ENCODE data around the gene NHS.

Gene NHS

GRCh38 chrX:17581641-17582040, 206.6 kb downstream of the NHS start:
- no peaks in the 10 kb centered on the region for H4K20me1 ChIP-seq (ENCODE audit: insufficient read depth, low read length)
- no peaks in the 10 kb centered on the region for H3K4me1 ChIP-seq (ENCODE audit: insufficient read depth, low read length)
- no peak overlapping the region for H3K4me2 ChIP-seq (ENCODE audit: insufficient read depth, low read length)
- no peaks in the 10 kb centered on the region for H3K79me2 ChIP-seq (ENCODE audit: insufficient read depth, low read length)
- H3K9me3 ChIP-seq (ENCODE audit: insufficient read depth, low read length, severe bottlenecking): no peaks in the 10 kb centered on the region
- DNase-seq: no peak
- H3K27me3 ChIP-seq (ENCODE audit: insufficient read depth, low read length, poor library complexity): no peaks in the 10 kb centered on the region
- no peaks in the 10 kb centered on the region for H3K36me3 ChIP-seq (ENCODE audit: insufficient read depth, low read length)
- H3K9ac ChIP-seq (ENCODE audit: low read depth, low read length): no peak overlapping the region
- no peak overlapping the region for H3K4me3 ChIP-seq (ENCODE audit: low read depth in 1 of 2, low read length in 2 of 2)
- H2AFZ ChIP-seq (ENCODE audit: low read depth, low read length): no peak overlapping the region
- ATAC-seq (ENCODE audit: insufficient read depth, low read depth): no peak
- no peak overlapping the region for H3K27ac ChIP-seq (ENCODE audit: low read length)
- TF ChIP-seq EZH2 (IDR thresholded peaks at IDR 0.05; ENCODE audit: borderline replicate concordance, low read depth, low read length, severe bottlenecking) (no peak), CTCF (IDR thresholded peaks at IDR 0.05; ENCODE audit: borderline replicate concordance, extremely low read depth, low read length, poor library complexity, severe bottlenecking) (no peak)

- Histone ChIP-seq H4K20me1 (ENCODE audit: insufficient read depth, low read length) (no peaks in the 10 kb centered on the region), H3K36me3 (ENCODE audit: insufficient read depth, low read length) (no peaks in the 10 kb centered on the region), H3K9ac (ENCODE audit: low read depth, low read length) (no peak overlapping the region), H3K4me3 (ENCODE audit: low read depth in 1 of 2, low read length in 2 of 2) (no peak overlapping the region), H3K79me2 (ENCODE audit: insufficient read depth, low read length) (no peaks in the 10 kb centered on the region), H3K27me3 (ENCODE audit: insufficient read depth, low read length, poor library complexity) (no peaks in the 10 kb centered on the region), H3K4me1 (ENCODE audit: insufficient read depth, low read length) (no peaks in the 10 kb centered on the region), H3K27ac (ENCODE audit: low read length) (no peak overlapping the region), H3K4me2 (ENCODE audit: insufficient read depth, low read length) (no peak overlapping the region), H3K9me3 (ENCODE audit: insufficient read depth, low read length, severe bottlenecking) (no peaks in the 10 kb centered on the region), H2AFZ (ENCODE audit: low read depth, low read length) (no peak overlapping the region)
- no peak for TF ChIP-seq CTCF (IDR thresholded peaks at IDR 0.05; ENCODE audit: borderline replicate concordance, extremely low read depth, low read length, poor library complexity, severe bottlenecking)
- TF ChIP-seq EZH2 (IDR thresholded peaks at IDR 0.05; ENCODE audit: borderline replicate concordance, low read depth, low read length, severe bottlenecking): no peak
- DNase-seq (no peak), ATAC-seq (ENCODE audit: insufficient read depth, low read depth) (no peak)
Measured at GRCh38 chrX:17584248-17584681, 209.3 kb downstream of the NHS start.

- H3K4me3 ChIP-seq (ENCODE audit: low read depth in 1 of 2, low read length in 2 of 2): no peak overlapping the region
- no peak overlapping the region for H3K4me2 ChIP-seq (ENCODE audit: insufficient read depth, low read length)
- H3K27me3 ChIP-seq (ENCODE audit: insufficient read depth, low read length, poor library complexity): no peaks in the 10 kb centered on the region
Measured at GRCh38 chrX:17585006-17585405, 210.0 kb downstream of the NHS start.

More at GRCh38 chrX:17585006-17585405, 210.0 kb downstream of the NHS start:
- Histone ChIP-seq H3K9me3 (ENCODE audit: insufficient read depth, low read length, severe bottlenecking) (no peaks in the 10 kb centered on the region), H2AFZ (ENCODE audit: low read depth, low read length) (no peak overlapping the region), H3K27ac (ENCODE audit: low read length) (no peak overlapping the region), H4K20me1 (ENCODE audit: insufficient read depth, low read length) (no peaks in the 10 kb centered on the region), H3K4me1 (ENCODE audit: insufficient read depth, low read length) (no peaks in the 10 kb centered on the region), H3K79me2 (ENCODE audit: insufficient read depth, low read length) (no peaks in the 10 kb centered on the region), H3K36me3 (ENCODE audit: insufficient read depth, low read length) (no peaks in the 10 kb centered on the region), H3K9ac (ENCODE audit: low read depth, low read length) (no peak overlapping the region)
- TF ChIP-seq EZH2 (IDR thresholded peaks at IDR 0.05; ENCODE audit: borderline replicate concordance, low read depth, low read length, severe bottlenecking): no peak
- no peak for TF ChIP-seq CTCF (IDR thresholded peaks at IDR 0.05; ENCODE audit: borderline replicate concordance, extremely low read depth, low read length, poor library complexity, severe bottlenecking)
- ATAC-seq (ENCODE audit: insufficient read depth, low read depth): no peak
- DNase-seq: no peak
